Urothelium cell line (cell line): ENCODE data around the gene NEDD4L.
"Not testable (repeated sequence)": the region's sequence is repeated elsewhere in the genome, so short reads cannot be mapped to it uniquely, and the experiment has no call there.

Experiments used
- DNase-seq: peaks from one replicate; pipeline ENCODE4 v3.0.0; 2011; ENCODE audit warnings: low spot score, mixed read lengths
- FAIRE-seq: peaks from 2 replicates; lab custom pipeline; 2011; peaks lifted over from hg19 to GRCh38; lab: Jason Lieb, UNC

Gene NEDD4L

DNA sequence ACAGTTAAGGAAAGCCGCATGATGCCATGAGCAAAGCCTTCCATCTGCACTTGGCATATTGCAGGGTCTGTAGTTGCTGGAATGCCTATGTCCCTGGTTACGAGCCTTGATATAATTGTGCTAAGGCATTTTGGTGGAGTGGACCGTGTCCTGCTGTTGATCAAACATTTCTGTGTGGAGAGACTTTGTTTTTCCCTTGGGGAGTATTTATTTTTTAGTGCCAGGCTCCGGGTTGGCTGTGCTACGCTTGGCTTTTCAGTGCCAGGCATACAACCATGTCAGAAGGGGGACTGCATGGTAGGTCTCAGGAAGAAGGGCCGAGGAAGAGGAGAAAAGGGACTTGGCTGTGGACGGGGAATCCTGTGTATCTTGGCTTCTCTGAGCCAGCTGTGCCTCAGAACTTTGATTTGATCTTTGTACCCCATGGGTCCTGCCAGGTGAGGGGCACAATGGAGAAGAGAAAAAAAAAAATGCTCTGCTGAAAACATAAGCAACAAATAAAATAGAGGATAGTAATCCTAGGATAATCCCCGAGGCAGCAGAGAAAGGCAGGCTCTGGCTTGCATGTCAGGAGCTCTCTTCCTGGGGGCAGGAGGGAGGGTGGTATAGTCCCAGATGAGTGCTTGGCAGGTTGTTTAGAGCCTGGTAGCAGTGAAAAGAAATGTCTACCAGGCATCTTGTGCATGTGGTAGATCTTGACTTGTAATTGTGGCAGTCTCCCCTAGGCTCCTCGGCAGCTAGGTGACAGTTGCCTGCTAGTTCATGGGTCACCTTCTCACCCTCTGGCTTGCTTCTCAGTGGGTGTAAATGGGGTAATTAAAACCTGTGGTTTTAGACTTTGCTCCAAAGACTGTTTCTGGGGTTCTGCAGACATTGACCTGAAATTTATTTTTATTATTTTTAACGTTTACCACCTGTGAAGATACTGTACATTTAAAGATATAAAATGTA, 233.0 kb downstream of the NEDD4L start:
- DNase-seq, result no peak
- no peak for FAIRE-seq

DNA sequence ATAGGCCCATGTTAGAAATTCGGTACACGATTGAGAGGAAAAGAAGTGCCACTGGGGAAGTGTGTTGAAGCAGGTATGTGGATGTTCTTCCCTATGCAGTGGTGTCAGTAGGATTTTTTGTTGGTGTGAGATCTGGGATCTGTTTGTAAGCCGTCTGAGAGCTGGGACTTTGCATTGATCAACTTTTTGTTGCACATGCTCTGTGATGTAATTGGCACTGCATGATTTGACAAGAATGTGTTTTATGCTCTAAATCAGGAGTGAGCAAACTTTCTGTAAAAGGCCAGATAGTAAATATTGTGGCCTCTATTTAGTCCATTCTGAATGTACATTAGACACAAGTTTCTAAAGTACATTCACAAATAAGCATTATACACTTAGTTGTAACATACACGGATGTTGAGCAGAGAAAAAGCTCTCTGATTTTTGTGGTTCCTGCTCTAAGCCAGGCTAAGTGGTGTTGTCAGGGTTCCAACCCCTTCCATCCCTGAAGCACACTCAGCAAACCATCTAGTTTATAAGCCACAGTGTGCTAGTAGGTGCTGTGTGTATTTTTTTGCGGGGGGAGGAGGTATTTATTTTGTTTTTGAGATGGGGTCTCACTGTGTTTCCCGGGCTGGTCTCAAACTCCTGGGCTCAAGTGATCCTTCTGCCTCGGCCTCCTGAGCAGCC, 235.6 kb downstream of the NEDD4L start:
- FAIRE-seq, result no peak
- DNase-seq, result no peak

DNA sequence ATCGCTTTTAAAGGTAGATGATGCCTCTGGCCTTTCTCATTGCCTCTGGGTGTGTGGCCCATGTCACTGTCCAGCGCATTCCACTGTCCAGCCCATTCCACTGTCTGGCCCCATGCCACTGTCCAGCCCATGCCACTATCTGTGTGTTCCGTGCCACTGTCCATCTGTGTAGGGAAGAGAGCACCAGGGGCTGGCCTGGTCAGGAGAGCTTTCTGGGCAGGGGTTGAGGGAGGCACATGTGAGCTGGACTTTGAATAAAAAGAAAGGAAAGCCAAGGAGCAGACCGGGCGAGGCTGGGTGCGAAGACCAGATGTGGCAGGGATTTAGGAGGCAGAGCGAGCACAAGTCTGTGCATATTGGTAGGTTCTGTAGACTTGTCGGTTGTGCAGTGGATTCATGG, 236.2 kb downstream of the NEDD4L start:
- no peak for FAIRE-seq

DNA sequence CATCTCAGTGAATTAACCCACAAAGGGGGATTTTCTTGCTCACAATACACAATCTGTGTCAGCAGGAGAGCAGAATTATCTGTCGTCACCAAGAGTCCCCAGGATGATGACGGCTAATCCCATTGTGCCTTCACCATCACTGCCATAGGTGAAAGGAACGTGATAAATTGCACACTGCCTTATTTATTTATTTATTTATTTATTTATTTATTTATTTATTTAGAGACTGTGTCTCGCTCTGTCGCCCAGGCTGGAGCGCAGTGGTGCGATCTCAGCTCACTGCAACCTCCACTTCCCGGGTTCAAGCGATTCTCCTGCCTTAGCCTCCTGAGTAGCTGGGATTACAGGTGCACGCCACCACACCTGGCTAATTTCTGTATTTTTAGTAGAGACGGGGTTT, 238.8 kb downstream of the NEDD4L start:
- DNase-seq, FAIRE-seq: not testable (repeated sequence)

More for the DNA sequence above, 236.2 kb downstream of the NEDD4L start:
- DNase-seq, result no peak

DNA sequence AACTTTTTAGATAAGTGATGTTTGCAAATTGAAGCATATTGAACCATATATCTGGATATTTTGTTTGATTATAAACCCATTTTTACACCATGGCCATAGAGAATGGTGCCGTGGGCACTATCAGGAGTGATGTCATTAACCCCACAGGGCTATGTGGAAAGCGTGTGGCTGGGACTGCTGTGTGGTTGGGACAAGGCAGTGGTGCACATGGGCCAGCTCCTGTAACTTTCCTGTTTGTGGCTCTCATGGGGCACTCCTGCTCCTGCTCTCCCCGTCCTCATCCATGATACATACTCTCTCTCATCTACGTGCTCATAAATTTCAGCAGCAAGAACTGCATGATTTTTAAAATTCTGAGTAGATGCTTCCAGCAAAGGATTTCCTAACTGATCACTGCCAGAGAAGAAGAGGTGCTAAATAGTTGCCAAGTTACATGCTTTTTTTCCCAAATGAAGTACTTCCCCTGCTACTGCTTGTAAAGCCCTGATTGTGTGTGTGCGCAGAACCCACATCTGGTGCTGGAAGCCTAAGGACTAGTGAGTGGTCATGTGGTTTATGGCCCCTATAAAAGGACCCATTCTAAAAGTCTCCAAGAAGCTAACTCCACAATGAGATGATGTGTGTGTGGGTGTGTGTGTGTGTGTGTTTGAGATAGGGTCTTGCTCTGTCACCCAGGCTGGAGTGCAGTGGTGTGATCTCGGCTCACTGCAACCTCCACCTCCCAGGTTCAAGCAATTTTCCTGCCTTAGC, 240.8 kb downstream of the NEDD4L start:
- no peak for DNase-seq
- no peak for FAIRE-seq

DNA sequence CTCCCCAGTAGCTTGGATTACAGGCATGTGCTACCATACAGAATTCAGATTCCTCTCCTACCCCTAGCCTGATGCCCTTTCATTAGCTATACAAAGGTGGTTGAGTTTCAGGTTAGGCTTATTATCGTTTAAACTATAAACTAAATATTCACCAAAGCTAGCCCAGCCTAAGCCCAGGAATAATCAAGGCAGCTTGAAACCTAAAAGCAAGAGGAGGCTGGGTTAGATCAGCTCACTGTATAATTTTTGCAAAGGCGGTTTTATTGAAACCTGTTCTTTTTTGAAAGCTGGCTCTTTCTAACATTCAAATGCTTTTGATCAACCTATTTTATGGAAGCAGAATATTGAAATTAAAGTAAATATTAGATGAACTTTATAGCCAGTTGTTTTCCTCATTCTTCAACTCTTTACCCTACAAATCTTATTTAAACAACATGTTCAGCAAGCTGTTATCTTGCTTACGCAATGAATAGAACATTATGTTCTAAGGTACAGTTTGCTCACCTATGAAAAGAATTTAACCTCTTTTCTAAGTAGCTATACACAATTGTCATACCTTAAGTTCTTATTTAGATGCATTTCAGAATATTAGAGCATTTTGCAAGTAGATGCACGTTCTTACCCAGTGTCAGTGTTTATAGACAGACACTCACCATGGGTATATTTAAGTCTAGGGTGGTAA, 241.6 kb downstream of the NEDD4L start:
- FAIRE-seq, result no peak
- no peak for DNase-seq

DNA sequence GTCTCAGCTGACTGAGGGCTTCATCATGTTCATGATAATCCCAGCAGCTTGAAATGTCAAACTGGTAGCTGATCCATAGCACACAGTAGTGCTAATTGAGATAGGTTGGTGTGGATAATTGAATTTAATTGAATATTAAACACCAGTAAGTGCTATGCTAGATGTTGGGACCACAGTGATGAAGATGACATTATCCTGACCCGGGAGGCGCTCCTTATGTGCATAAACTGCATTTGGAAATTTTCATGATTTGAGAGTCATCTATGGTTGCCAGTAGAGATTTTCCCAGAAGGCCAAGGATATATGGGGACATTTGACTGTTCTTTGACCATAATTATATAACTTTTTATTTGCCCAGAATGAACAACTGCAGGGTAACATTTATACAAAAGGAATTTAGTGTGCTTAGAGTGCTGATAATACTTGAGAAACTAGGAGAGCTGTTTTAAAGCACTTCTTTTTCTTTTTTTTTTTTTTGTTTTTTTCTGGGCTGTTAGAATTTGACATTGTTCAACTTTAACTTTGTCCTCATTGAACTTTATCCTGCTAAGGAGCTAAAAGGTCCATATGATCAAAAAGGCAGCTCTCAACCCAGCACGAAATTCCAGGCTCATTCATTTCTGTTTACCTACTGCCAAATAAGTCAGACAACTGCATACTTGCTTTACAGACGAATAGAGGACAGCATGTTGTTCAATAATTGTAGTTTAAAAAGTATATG, 242.8 kb downstream of the NEDD4L start:
- FAIRE-seq (no peak), DNase-seq (no peak)

DNA sequence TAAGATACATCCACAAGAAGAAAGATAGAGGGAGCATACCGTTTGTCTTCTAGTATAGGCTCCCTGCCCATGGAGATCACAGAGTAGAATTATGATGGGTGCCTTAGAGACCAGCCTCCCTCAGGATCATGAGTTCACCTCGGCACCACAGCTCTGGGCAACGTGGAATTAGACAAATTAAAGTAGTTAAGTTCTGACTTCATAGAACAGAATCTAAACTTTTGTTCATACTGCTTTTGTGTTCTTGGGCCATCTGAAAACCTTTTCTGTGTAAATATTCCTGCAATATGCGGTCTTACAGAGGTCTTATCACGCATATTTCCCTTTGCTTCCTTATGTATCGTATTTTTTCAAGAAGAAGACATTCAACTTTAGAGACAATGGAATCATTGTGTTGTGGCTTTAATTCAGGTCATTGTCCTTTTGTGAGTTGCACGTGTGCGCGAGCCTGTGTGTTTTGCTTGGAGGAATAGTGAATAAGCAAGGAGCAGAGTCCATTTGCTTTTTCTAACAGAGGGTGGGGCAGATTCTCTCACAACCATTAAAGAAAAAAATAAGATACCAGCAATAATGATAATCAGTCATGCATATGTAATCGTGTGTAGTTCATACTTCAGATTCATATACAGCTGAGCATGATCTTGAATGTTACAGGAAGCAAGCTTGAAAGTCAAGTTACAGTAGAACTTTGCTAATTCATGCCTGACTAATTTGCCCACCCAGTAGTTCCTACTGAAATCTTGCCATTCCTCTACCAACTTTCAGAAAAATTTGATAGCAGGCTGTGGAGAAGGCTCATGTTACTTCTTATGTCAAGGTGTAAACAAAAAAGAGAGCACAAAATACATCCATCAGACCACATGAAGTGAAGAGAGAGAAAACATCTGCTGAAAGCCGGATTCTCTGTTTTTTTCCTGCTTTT, 243.6 kb downstream of the NEDD4L start:
- no peak for FAIRE-seq

DNA sequence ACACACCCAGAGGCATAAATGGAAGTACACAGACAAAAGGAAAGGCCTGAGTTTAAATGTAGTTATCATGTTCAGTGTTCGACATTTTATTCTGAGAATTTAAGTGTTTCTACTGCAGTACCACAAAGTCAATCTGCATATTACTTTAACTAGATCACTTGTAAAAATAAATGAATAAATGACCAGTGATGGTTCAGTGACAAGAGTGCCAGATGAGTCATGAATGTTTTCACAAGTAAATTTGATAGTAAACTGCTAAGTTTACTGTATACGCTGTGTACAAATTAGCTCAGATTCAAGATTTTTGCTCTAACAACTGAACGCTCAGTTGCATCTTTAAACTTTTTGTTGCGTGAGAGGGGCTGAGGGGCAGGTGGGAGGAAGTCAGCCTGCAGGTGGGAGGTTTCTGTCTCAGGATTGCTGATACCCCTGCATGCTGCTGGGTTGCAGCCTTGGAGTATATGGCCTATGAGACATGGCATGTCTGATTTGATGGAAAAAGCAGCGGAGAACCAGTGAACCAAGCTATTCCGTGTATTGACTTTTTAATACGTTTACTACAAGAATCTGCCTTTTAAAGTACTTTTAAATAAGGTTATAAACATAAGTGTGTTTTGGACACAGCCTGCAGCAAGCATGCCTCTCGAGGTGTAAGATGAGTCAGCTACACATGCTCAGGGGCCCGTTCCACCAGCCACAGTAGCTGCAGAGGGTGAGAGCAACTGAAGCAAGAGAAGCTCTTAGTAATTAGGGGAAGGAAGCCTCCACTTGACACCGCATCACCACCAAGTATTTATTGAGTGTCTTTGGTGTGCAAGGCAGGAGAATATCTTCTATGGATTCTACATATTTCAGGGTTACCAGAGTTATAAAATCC, 245.1 kb downstream of the NEDD4L start:
- DNase-seq (peak; percentile 25), FAIRE-seq (no peak)

More for the DNA sequence above, 243.6 kb downstream of the NEDD4L start:
- no peak for DNase-seq

DNA sequence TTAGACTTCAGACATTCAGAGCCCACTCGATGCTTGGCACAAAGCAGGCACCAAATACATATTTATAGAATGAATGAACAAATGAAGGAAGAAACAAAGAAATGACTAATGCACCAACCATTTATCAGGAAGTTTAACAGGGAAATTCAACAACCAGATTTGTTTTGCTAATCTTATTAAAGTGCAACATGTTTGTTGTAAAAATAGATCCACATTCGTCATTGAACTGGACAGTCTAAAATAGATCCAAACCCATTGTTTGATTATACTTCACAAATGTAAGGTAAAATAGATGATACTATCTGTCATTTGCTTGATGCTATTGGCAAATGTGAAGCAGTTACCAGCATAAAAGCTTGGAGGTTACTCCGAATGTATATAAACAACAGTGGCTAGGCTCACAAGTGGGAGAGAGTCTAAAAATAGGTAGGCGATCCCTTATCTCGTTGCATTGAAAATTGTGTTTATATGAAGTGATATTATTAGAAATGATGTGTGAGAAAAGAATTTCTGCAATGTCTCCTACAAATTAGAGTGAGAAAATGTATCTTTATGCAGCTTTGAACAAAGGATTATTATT, 246.2 kb downstream of the NEDD4L start:
- DNase-seq (no peak), FAIRE-seq (no peak)

DNA sequence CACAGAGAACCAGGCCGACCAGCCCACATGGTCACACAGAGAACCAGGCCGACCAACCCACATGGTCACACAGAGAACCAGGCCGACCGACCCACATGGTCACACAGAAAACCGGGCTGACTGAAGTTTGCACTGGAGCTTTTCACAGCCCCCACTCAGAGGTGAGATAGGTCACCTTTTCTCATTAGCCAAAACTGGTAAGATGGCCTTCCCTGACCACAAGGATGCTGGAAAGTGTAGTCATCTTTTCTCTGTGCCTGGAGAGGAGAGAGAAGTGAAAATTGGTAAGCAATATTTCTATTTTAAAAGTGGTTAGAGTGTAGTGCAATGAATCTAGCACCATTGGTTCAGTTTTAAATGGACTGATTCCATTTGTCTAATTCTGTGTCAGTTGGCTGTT, 247.1 kb downstream of the NEDD4L start:
- FAIRE-seq (no peak), DNase-seq (no peak)

DNA sequence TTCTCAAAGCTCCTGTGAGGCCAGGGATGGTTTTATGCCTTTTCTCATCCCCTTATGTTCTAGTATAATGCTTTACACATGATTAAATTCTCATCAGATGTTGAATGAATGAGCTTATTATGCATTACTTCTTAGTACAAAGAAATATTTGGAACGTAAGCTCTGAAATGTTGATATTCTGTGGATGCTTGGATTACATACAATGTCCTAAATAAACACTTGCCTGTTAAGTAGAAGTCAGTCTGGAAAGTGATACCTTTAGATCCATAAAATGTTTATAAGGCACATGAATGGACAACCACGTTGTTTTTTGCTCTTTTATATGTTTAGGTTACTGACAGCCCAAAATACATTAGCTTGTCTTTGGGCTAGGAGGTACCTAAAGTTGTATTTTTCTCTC, 248.6 kb downstream of the NEDD4L start:
- FAIRE-seq, result no peak
- DNase-seq, result no peak

DNA sequence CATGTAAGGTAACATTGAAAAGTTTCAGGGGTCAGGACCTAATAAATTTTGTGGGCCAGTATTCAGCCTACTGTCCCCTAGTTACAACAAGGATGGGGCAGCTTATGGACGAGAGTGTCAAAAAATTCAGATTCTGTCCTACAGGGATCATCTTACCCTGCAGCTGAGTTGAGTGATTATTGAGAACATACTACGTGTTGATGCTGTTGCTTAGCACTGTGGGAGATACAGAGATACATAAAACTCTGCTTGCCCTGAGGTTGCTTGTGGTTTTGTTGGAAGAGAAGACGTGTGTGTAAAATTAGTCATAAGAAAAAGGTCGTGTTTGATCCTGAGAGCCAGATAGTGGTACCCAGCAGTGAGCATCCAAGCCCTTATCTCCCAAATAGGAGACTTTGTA, 253.2 kb downstream of the NEDD4L start:
- no peak for FAIRE-seq
- no peak for DNase-seq

DNA sequence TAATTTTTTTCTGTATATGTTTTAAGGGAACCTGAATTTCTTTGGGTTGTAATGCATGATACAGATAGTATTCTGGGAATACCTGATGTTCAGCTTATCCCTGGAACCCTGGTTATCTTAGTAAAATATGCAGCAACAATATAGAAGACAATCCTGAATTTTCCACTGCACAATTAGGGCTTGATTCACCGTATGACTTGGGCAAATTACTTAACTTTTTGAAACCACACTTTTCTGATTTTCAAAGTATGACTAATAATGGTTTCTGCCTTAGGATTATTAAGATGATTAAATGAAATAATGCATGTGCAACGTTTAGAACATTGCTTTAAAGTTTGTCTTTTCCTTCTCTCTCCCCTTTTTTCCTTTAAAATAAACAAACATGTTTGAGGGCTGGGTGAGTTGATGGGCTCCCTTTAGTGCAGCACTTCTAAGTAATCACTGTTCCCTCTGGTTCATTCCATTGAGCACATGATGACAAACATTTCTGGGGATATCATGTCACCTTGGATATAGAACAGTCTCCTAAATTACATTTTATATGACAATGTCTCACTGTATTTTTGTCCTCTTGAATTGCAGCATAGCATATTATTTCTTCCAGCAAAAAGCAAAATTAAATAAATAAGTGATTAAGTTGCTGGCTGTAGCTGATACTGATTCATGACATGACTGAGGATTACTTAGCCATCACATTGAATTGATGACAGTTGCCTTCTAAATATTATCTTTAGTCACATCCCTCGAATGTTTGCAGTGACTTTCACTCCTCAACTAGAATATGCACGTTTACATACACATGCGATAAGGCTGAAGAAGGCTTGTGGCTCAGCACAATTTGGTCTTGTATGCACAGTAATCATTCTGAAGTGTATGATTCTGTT, 254.5 kb downstream of the NEDD4L start:
- FAIRE-seq, result no peak
- DNase-seq, result no peak

DNA sequence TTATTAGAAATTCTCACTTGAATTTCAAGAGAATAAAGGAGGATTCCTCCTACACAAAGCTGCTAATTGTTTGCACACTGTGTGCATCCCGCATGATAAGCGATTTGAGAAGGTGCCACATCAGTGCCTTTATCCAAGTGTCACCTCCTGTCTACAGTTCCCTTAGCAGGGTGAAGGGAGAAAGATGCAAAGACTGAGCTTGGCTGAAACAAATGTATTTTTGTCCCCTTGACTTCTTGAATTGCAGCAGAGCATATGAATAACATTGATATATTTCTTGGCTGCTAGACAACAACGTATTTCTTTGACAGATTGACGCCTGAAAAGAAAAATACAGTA, 255.1 kb downstream of the NEDD4L start:
- no peak for DNase-seq
- no peak for FAIRE-seq

DNA sequence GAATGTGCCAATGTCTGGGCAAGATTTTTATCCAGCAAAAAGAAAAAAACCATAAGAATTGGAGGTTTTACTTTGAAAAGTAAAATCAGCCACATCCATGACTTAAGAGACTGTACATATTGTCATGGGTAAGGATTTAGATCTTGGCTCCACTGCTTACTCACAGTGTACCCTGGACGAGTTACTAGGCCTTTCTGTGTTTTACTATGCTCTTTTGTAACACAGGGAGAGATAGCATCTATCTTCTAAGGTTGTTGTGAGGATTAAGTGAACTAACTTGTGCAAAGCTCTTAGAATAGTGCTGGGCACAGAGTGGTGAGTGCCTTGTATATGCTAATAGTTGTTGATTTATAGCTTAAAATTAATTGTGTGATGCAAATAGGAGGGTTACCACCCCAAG, 255.9 kb downstream of the NEDD4L start:
- no peak for DNase-seq
- no peak for FAIRE-seq

DNA sequence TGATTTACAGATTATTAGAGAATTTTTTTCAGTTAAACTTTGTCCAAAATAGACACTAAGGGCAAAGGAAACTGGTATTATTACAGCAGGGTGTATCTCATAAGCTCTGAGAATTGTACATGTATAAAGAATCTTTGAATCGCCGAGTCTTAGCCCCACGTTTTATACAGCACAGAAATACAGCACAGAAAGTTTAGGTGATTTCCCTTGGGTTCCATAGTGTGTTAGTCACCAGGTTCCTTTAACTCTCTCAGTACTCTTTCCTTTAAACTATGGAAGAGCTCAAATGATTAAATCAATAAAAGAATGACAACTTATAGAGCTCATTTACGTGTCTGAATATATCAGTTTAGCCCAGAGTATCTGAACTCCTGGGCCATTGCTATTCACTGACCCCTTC, 256.8 kb downstream of the NEDD4L start:
- FAIRE-seq (no peak), DNase-seq (no peak)
